Measurements from ENCODE around the gene CELA2B.

DNA sequence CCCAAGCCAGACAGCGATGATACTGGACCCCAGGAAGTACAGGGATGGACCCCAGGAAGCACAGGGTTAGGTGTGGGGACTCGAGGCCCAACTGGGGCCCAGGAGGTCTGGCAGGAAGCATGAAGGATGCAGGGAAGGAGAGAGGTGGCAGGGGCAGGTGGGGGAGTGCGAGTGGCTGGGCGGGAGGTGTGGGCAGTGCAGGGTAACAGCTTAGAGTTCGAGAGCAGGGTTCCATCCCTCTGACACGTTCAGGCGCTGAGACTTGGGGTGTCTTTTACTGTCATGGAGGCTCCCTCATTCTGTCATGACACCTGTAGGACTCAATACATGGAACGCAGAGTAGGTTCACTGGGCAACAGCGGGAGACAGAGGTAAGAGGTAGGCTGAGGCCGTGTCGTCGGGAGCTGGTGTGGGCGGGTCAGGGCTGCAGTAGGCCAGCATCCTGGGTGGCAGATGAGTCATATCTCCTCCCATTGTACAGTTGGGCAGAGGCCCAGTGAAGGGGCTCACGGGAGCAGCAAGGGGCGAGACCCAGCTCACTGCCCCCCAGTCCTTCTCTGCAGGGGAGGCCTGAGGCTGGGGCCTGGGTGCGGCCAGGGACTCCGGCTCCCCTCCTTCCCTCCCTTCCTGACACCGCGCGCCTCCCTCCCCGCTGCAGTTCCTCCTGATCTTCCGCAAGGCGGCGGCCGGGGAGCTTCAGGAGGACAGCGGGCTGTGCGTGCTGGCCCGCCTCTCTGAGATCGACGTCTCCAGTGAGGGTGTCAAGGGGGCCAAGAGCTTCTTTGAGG is 49.2 kb upstream of the CELA2B start:
- TF ChIP-seq, protein P1, sequence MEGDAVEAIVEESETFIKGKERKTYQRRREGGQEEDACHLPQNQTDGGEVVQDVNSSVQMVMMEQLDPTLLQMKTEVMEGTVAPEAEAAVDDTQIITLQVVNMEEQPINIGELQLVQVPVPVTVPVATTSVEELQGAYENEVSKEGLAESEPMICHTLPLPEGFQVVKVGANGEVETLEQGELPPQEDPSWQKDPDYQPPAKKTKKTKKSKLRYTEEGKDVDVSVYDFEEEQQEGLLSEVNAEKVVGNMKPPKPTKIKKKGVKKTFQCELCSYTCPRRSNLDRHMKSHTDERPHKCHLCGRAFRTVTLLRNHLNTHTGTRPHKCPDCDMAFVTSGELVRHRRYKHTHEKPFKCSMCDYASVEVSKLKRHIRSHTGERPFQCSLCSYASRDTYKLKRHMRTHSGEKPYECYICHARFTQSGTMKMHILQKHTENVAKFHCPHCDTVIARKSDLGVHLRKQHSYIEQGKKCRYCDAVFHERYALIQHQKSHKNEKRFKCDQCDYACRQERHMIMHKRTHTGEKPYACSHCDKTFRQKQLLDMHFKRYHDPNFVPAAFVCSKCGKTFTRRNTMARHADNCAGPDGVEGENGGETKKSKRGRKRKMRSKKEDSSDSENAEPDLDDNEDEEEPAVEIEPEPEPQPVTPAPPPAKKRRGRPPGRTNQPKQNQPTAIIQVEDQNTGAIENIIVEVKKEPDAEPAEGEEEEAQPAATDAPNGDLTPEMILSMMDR (conservative IDR thresholded peaks at IDR 0.05): no peak
- TF ChIP-seq ZFX (IDR thresholded peaks at IDR 0.05): no peak
